RWPE1 (cell line): ENCODE results near the gene GLIPR1L1.

Experiments used
- CTCF ChIA-PET: fragments of 350-600 bp; sonication (Branson Sonifier 250); formaldehyde crosslinking; extraction: SDS; loops from one replicate; lab custom pipeline; 2021; lab: Yijun Ruan, JAX
- POLR2A ChIA-PET: fragments of 400-600 bp; formaldehyde crosslinking; extraction: SDS; loops from one replicate; lab custom pipeline; 2020; ENCODE audit warnings: antibody characterized with exemption; ENCODE audit not compliant: low non-redundant PET; lab: Yijun Ruan, JAX
- DNase-seq: peaks from one replicate; pipeline ENCODE4 v3.0.0; 2012; ENCODE audit warnings: low spot score
- H3K27ac ChIP-seq: fragments of 450-650 bp; 2 replicates; pipeline ENCODE4 v1.5.1; 2017
- TF ChIP-seq, protein P1 (sequence below): fragments of 450-650 bp; conservative IDR thresholded peaks from 2 replicates; pipeline ENCODE4 v1.5.1; 2017; ENCODE audit warnings: low read depth, mild to moderate bottlenecking

The GLIPR1L1 gene

GRCh38 chr12:75414671-75415070 is 80.2 kb downstream of the GLIPR1L1 start:
- DNase-seq, result no peak
- CTCF ChIA-PET, result no interaction called here
- TF ChIP-seq, protein P1, sequence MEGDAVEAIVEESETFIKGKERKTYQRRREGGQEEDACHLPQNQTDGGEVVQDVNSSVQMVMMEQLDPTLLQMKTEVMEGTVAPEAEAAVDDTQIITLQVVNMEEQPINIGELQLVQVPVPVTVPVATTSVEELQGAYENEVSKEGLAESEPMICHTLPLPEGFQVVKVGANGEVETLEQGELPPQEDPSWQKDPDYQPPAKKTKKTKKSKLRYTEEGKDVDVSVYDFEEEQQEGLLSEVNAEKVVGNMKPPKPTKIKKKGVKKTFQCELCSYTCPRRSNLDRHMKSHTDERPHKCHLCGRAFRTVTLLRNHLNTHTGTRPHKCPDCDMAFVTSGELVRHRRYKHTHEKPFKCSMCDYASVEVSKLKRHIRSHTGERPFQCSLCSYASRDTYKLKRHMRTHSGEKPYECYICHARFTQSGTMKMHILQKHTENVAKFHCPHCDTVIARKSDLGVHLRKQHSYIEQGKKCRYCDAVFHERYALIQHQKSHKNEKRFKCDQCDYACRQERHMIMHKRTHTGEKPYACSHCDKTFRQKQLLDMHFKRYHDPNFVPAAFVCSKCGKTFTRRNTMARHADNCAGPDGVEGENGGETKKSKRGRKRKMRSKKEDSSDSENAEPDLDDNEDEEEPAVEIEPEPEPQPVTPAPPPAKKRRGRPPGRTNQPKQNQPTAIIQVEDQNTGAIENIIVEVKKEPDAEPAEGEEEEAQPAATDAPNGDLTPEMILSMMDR, result no peak
- POLR2A ChIA-PET, result no interaction called here
- H3K27ac ChIP-seq, result no peak overlapping the region

DNA sequence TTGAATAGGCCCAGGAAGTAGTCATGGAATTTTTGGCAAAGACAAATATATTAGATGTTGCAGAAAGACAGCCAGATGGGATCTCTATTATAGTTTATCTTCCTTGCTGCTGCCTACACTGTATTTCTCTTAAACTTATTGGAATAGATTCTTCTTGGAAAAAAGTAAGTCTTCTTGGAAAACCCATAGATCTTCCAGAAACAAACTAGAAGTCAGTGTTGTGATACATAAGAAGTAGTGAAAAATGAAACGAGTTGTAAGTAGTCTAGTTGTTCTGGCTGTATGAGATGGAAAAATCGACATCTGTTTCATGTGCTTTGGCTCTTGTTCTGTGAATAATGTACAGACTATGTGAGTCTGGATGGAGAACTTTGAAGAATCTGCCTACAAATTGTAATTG is 85.4 kb downstream of the GLIPR1L1 start:
- no peak for DNase-seq
- TF ChIP-seq, protein P1, result no peak
- H3K27ac ChIP-seq, result no peak overlapping the region
- POLR2A ChIA-PET, result no interaction called here
- CTCF ChIA-PET, result interaction anchor here (0.7 kb wide), 1 partner anchor 870 kb away, joined by 3 read pairs; no protein-coding TSS in a partner anchor
